H1 (cell line): ENCODE data around the gene SMC2. TPM values are rescaled to one million over a fixed set of nuclear protein-coding genes. Genes with fewer than 3 reads are reported as not detected.

Experiments
- CTCF ChIA-PET: fragments of 300-600 bp; sonication (Branson Sonifier 250); formaldehyde crosslinking; loops from one replicate; lab custom pipeline; 2021; ENCODE audit not compliant: partially characterized antibody; lab: Charles Lee
- POLR2A ChIA-PET: fragments of 300-600 bp; sonication (Branson Sonifier 250); formaldehyde crosslinking; loops from one replicate; lab custom pipeline; 2021; ENCODE audit warnings: inconsistent platforms; ENCODE audit not compliant: partially characterized antibody; lab: Charles Lee
- DNase-seq, 2 experiments: peaks; one replicate each; pipeline versions ENCODE4 v3.0.0 to v3.0.0-alpha.2; 2010 to 2022; ENCODE audit warnings: low spot score in 2 of 2, low read depth in 1 of 2, mixed read lengths in 1 of 2
- FAIRE-seq: peaks from 2 replicates; lab custom pipeline; 2011; peaks lifted over from hg19 to GRCh38; lab: Jason Lieb, UNC
- H2AFZ ChIP-seq: 2 replicates; pipeline ENCODE4 v1.8.1; 2012; ENCODE audit warnings: low read length, inconsistent platforms
- H2AK5ac ChIP-seq: 2 replicates; pipeline ENCODE4 v1.6.1; 2013; ENCODE audit warnings: low read depth, low read length
- H2BK120ac ChIP-seq: replicated peaks from 2 replicates; pipeline ENCODE3; 2013; ENCODE audit warnings: low read depth, low read length, inconsistent platforms
- H2BK12ac ChIP-seq: 2 replicates; pipeline ENCODE4 v1.6.1; 2013; ENCODE audit warnings: low read depth, low read length
- H2BK15ac ChIP-seq: 2 replicates; pipeline ENCODE4 v1.6.1; 2013; ENCODE audit warnings: low read length
- H2BK20ac ChIP-seq: 2 replicates; pipeline ENCODE4 v1.6.1; 2013; ENCODE audit warnings: low read length
- H2BK5ac ChIP-seq: 2 replicates; pipeline ENCODE4 v1.6.1; 2013; ENCODE audit warnings: low read depth, low read length
- H3K14ac ChIP-seq: 2 replicates; pipeline ENCODE4 v1.6.1; 2013; ENCODE audit warnings: inconsistent platforms; ENCODE audit not compliant: insufficient read length
- H3K18ac ChIP-seq: 2 replicates; pipeline ENCODE4 v1.6.1; 2013; ENCODE audit warnings: low read length; ENCODE audit errors: extremely low read depth
- H3K23ac ChIP-seq: 2 replicates; pipeline ENCODE4 v1.6.1; 2013; ENCODE audit warnings: inconsistent platforms; ENCODE audit not compliant: insufficient read length
- H3K23me2 ChIP-seq: 2 replicates; pipeline ENCODE4 v1.6.1; 2013; ENCODE audit warnings: low read depth, low read length
- H3K27ac ChIP-seq: 2 replicates; pipeline ENCODE4 v1.6.1; 2011; ENCODE audit warnings: low read depth, low read length, inconsistent platforms
- H3K27me3 ChIP-seq, 4 experiments: replicated peaks in 1 of 4; 1 replicate in 1 of 4; 2 replicates in 3 of 4; pipeline versions ENCODE4 v1.6.1 to v1.8.1; 2011 to 2013; ENCODE audit warnings: low read length in 3 of 4, mild to moderate bottlenecking in 3 of 4, inconsistent platforms in 2 of 4, mixed read lengths in 2 of 4, moderate library complexity in 1 of 4; ENCODE audit not compliant: control insufficient read depth in 3 of 4, insufficient read depth in 3 of 4; ENCODE audit errors: extremely low read depth in 1 of 4
- H3K36me3 ChIP-seq, 4 experiments: 2 replicates each; pipeline versions ENCODE4 v1.6.1 to v1.8.1; 2011 to 2013; ENCODE audit warnings: mild to moderate bottlenecking in 4 of 4, low read length in 3 of 4, moderate library complexity in 2 of 4, control low read depth in 1 of 4, inconsistent platforms in 1 of 4; ENCODE audit not compliant: insufficient read depth in 4 of 4, control insufficient read depth in 2 of 4
- H3K4ac ChIP-seq: replicated peaks from 2 replicates; pipeline ENCODE3; 2013; ENCODE audit warnings: low read length, low read depth, mixed read lengths, inconsistent platforms; ENCODE audit not compliant: insufficient read length
- H3K4me1 ChIP-seq, 4 experiments: replicated peaks in 1 of 4; 1 replicate in 1 of 4; 2 replicates in 3 of 4; pipeline versions ENCODE4 v1.6.1 to v1.8.1; 2011 to 2013; ENCODE audit warnings: low read length in 3 of 4, inconsistent platforms in 2 of 4, mixed read lengths in 1 of 4; ENCODE audit not compliant: insufficient read depth in 4 of 4, control insufficient read depth in 3 of 4
- H3K4me2 ChIP-seq, 2 experiments: 2 replicates each; pipeline versions ENCODE4 v1.6.1 to v1.8.1; 2011 to 2013; ENCODE audit warnings: low read depth in 2 of 2, low read length in 2 of 2, control low read depth in 1 of 2, inconsistent platforms in 1 of 2, mild to moderate bottlenecking in 1 of 2; ENCODE audit not compliant: insufficient read depth in 1 of 2
- H3K4me3 ChIP-seq, 4 experiments: fragments of 200-600, 300-600 bp in 1 of 4; sonication (generic), shearing (Covaris generic), sonication (Bioruptor Twin) in 1 of 4; 2 replicates each; pipeline versions ENCODE4 v1.5.1 to v1.8.1; 2011 to 2016; ENCODE audit warnings: low read length in 4 of 4, low read depth in 3 of 4, control low read depth in 2 of 4, inconsistent platforms in 2 of 4, mild to moderate bottlenecking in 2 of 4, mixed read lengths in 1 of 4, moderate library complexity in 1 of 4; ENCODE audit not compliant: insufficient read depth in 2 of 4; ENCODE audit errors: extremely low read depth in 1 of 4
- H3K56ac ChIP-seq: replicated peaks from 2 replicates; pipeline ENCODE3; 2013; ENCODE audit warnings: low read depth, mild to moderate bottlenecking, mixed read lengths, low read length, inconsistent platforms; ENCODE audit not compliant: insufficient read length
- H3K79me1 ChIP-seq: 2 replicates; pipeline ENCODE4 v1.6.1; 2013; ENCODE audit warnings: low read depth, low read length, control low read depth
- H3K79me2 ChIP-seq, 2 experiments: 2 replicates each; pipeline versions ENCODE4 v1.6.1 to v1.8.1; 2012 to 2013; ENCODE audit warnings: low read length in 2 of 2, mild to moderate bottlenecking in 2 of 2, inconsistent platforms in 1 of 2; ENCODE audit not compliant: insufficient read depth in 2 of 2, control insufficient read depth in 1 of 2
- H3K9ac ChIP-seq, 4 experiments: replicated peaks in 1 of 4; 1 replicate in 1 of 4; 2 replicates in 3 of 4; pipeline versions ENCODE4 v1.6.1 to v1.8.1; 2011 to 2013; ENCODE audit warnings: low read depth in 3 of 4, low read length in 3 of 4, control low read depth in 2 of 4, mild to moderate bottlenecking in 2 of 4, moderate library complexity in 2 of 4, inconsistent platforms in 1 of 4; ENCODE audit errors: extremely low read depth in 1 of 4
- H3K9me3 ChIP-seq, 2 experiments: 2 replicates each; pipeline versions ENCODE4 v1.6.1 to v1.8.1; 2012 to 2013; ENCODE audit warnings: mild to moderate bottlenecking in 2 of 2, moderate library complexity in 2 of 2, control low read depth in 1 of 2, inconsistent platforms in 1 of 2, low read depth in 1 of 2, low read length in 1 of 2, mixed read lengths in 1 of 2; ENCODE audit not compliant: insufficient read depth in 2 of 2
- H4K20me1 ChIP-seq, 2 experiments: replicated peaks in 1 of 2; 2 replicates each; pipeline versions ENCODE3 to v1.8.1; 2011 to 2013; ENCODE audit warnings: inconsistent platforms in 2 of 2, low read length in 2 of 2, mild to moderate bottlenecking in 1 of 2; ENCODE audit not compliant: insufficient read depth in 2 of 2, control insufficient read depth in 1 of 2
- H4K5ac ChIP-seq: 2 replicates; pipeline ENCODE4 v1.6.1; 2013; ENCODE audit warnings: low read length, low read depth, mixed read lengths, inconsistent platforms; ENCODE audit not compliant: insufficient read length
- H4K8ac ChIP-seq: 2 replicates; pipeline ENCODE4 v1.8.0; 2013; ENCODE audit warnings: mild to moderate bottlenecking, moderate library complexity, low read length, inconsistent platforms; ENCODE audit not compliant: insufficient read depth; ENCODE audit errors: extremely low read depth
- H4K91ac ChIP-seq: replicated peaks from 2 replicates; pipeline ENCODE3; 2013; ENCODE audit warnings: low read length, mixed read lengths, inconsistent platforms; ENCODE audit not compliant: insufficient read length
- EP300 ChIP-seq, 2 experiments: IDR thresholded peaks; 1 replicate in 1 of 2; 2 replicates in 1 of 2; pipeline ENCODE4 v1.6.1; 2011 to 2012; ENCODE audit warnings: low read depth in 2 of 2, low read length in 2 of 2, mild to moderate bottlenecking in 2 of 2, borderline replicate concordance in 1 of 2, inconsistent platforms in 1 of 2, moderate library complexity in 1 of 2
- JUND ChIP-seq: IDR thresholded peaks from 2 replicates; pipeline ENCODE4 v1.6.1; 2011; ENCODE audit warnings: mild to moderate bottlenecking, improper control_type of control experiment, low read length
- KDM1A ChIP-seq: fragments of 200-600, 300-600 bp; sonication (generic); IDR thresholded peaks from 2 replicates; pipeline ENCODE4 v1.7.1; 2016; ENCODE audit warnings: mild to moderate bottlenecking, low read length, borderline replicate concordance
- POU5F1 ChIP-seq: IDR thresholded peaks from 2 replicates; pipeline ENCODE4 v1.6.1; 2011; ENCODE audit warnings: low read depth, mild to moderate bottlenecking, low read length, moderate library complexity
- TAF7 ChIP-seq: optimal IDR thresholded peaks from 2 replicates; pipeline ENCODE3; 2011; ENCODE audit warnings: low read depth, mild to moderate bottlenecking, inconsistent platforms, low read length, moderate library complexity, borderline replicate concordance
- WGBS, 2 experiments: shearing (Covaris generic) in 1 of 2; methylation state at CpG; one replicate each; pipeline versions ENCODE4 v1.1.6 to v1.1.7; 2013 to 2015; ENCODE audit warnings: low lambda C conversion rate in 2 of 2, mixed read lengths in 2 of 2, inconsistent platforms in 1 of 2, low coverage in 1 of 2, missing lambda C conversion rate in 1 of 2; ENCODE audit not compliant: insufficient replicate concordance in 2 of 2, insufficient coverage in 1 of 2, insufficient read length in 1 of 2; ENCODE audit errors: extremely low coverage in 1 of 2, missing lambda C conversion rate in 1 of 2; 5-methylcytosine and 5-hydroxymethylcytosine counted together
- polyA plus RNA-seq, 7 experiments: library from polyadenylated mRNA; depleted of rRNA in 3 of 7; stranded (reverse) in 5 of 7; unstranded in 2 of 7; fragments of >200 nt in 5 of 7; fragments of 200-250 nt in 2 of 7; gene quantifications; 1 replicate in 5 of 7; 2 replicates in 1 of 7; 4 replicates in 1 of 7; pipeline versions ENCODE4 v1.2.1 to v1.2.3, GENCODE V29; 2011 to 2013; ENCODE audit warnings: missing spikeins in 2 of 7, mixed read lengths in 2 of 7
- total RNA-seq: library from RNA; stranded (reverse); fragmentation: NEBNext Ultra II Directional; extraction: Animal tissue kit (Norgen Biotek cat#: 25700); gene quantifications from 2 replicates; pipeline ENCODE4 v1.2.1, GENCODE V29; 2021

Gene SMC2
- total and polyA plus RNA-seq, 2 of the 8 experiments (the other 6 are each of a cell fraction or from before 2014, with no cell fraction given) = 7.5 to 39.8 TPM

DNA sequence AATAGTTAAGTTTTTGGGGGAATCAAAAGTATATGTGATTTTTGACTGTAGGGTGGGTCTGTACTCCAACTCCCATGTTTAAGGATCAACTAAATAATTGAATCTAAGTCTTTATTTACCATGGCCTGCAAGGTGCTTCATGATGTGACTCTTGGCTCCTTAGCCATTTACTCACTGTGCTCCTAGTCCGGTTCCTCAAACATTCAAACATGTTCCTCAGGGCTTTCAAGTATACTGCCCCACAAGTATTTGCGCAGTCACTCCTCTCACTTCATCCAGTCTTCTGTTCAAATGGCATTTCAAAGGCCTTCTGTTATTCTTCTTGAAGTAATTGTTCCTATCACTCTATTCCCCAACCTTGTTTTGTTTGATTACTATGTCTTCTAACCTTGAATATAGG, 16.4 kb downstream of the SMC2 start:
- no peak overlapping the region for H2BK12ac ChIP-seq
- no peak overlapping the region for H3K4me3 ChIP-seq
- no peak overlapping the region for H2AK5ac ChIP-seq
- H3K36me3 ChIP-seq = peaks cover 7 to 67% (median 32%) of the 10 kb centered on the region in 4 experiments
- no peak overlapping the region for H2BK5ac ChIP-seq
- no peak overlapping the region for H3K14ac ChIP-seq
- H3K4ac ChIP-seq = no peak overlapping the region
- no peak overlapping the region for H3K23ac ChIP-seq
- H3K27me3 ChIP-seq = no peaks in the 10 kb centered on the region
- H4K20me1 ChIP-seq = no peaks in the 10 kb centered on the region
- no peak overlapping the region for H3K56ac ChIP-seq
- WGBS, 2 experiments = 92% methylated on average over 2 of the region's 2 CpGs; no CpG with 5 or more reads in 1 of the 2 experiments
- no peak overlapping the region for H2BK120ac ChIP-seq
- no peak overlapping the region for H2BK15ac ChIP-seq
- H3K4me1 ChIP-seq = no peaks in the 10 kb centered on the region
- no peak overlapping the region for H3K18ac ChIP-seq
- no peaks in the 10 kb centered on the region for H3K79me2 ChIP-seq
- no peak overlapping the region for H3K4me2 ChIP-seq
- ChIA-PET POLR2A (interaction anchor here (1.1 kb wide), 1 partner anchor 16 kb away, joined by 3 read pairs; the partner anchor contains the start of gene SMC2), CTCF (interaction anchor here (1.3 kb wide), 1 partner anchor 11 kb away, joined by 4 read pairs; no protein-coding TSS in a partner anchor)
- H4K8ac ChIP-seq = no peak overlapping the region
- no peak overlapping the region for H4K5ac ChIP-seq
- H3K27ac ChIP-seq = no peak overlapping the region
- H2BK20ac ChIP-seq = no peak overlapping the region
- no peaks in the 10 kb centered on the region for H3K9me3 ChIP-seq
- no peaks in the 10 kb centered on the region; the same call in 1 of the 2 replicates for H3K79me1 ChIP-seq
- no peak overlapping the region for H4K91ac ChIP-seq
- no peak overlapping the region for H3K9ac ChIP-seq
- H2AFZ ChIP-seq = no peak overlapping the region
- DNase-seq (no peak), FAIRE-seq (no peak)
- H3K23me2 ChIP-seq = no peaks in the 10 kb centered on the region
- no peak for TF ChIP-seq EP300 (IDR thresholded peaks at IDR 0.05; ENCODE audit: borderline replicate concordance in 1 of 2, low read depth in 2 of 2, low read length in 2 of 2)
- TF ChIP-seq POU5F1 = no peak
- no peak for TF ChIP-seq KDM1A
- TF ChIP-seq TAF7 = no peak
- no peak for TF ChIP-seq JUND
